HepG2 (cell line): Measurements from ENCODE around the gene JAZF1. TPM values are rescaled to one million over a fixed set of nuclear protein-coding genes. Genes with fewer than 3 reads are reported as not detected.

ENCODE experiments used
- ATAC-seq: fragments of 200-7000 bp; cut with Tn5 transposase; 3 replicates; pipeline ENCODE4 v1.9.1; 2020; ENCODE audit warnings: mild to moderate bottlenecking, moderate library complexity
- BruUV-seq: library from RNA; stranded (reverse); fragments of 400-500 nt; replicated peaks from 2 replicates; lab custom pipeline; 2021; lab: Mats Ljungman, UMichigan
- CTCF ChIA-PET: fragments of 300-600 bp; formaldehyde crosslinking; extraction: SDS; loops from one replicate; lab custom pipeline; 2021; ENCODE audit warnings: low total read pairs, inconsistent platforms, low intra/inter-chr PET ratio; lab: Yijun Ruan, JAX
- POLR2A ChIA-PET: fragments of 350-600 bp; sonication (Branson Sonifier 250); formaldehyde crosslinking; loops from one replicate; lab custom pipeline; 2020; ENCODE audit warnings: antibody characterized with exemption, inconsistent platforms; lab: Yijun Ruan, JAX
- DNase-seq: peaks from one replicate; pipeline ENCODE4 v3.0.0-alpha.2; 2015; ENCODE audit warnings: low spot score
- FAIRE-seq: peaks from 3 replicates; lab custom pipeline; 2011; peaks lifted over from hg19 to GRCh38; lab: Jason Lieb, UNC
- H2AFZ ChIP-seq: one replicate; pipeline ENCODE4 v1.6.1; 2011; ENCODE audit warnings: low read length, inconsistent platforms
- H3K27ac ChIP-seq: fragments of 300-600 bp; 3 replicates; pipeline ENCODE4 v1.8.0; 2011; ENCODE audit warnings: mixed run types, mild to moderate bottlenecking, mixed read lengths, low read length, inconsistent platforms; ENCODE audit not compliant: insufficient read depth; ENCODE audit errors: extremely low read length
- H3K27me3 ChIP-seq, 2 experiments: fragments of 200-600 bp in 1 of 2; 2 replicates in 1 of 2; 3 replicates in 1 of 2; pipeline versions ENCODE4 v1.6.0 to v1.8.0; 2011; ENCODE audit warnings: low read length in 2 of 2, mild to moderate bottlenecking in 2 of 2, moderate library complexity in 2 of 2, inconsistent platforms in 1 of 2; ENCODE audit not compliant: insufficient read depth in 2 of 2, control insufficient read depth in 1 of 2
- H3K36me3 ChIP-seq, 2 experiments: fragments of 200-600 bp in 1 of 2; replicated peaks in 1 of 2; 2 replicates in 1 of 2; 3 replicates in 1 of 2; pipeline versions ENCODE4 v1.5.1 to v1.8.0; 2011; ENCODE audit warnings: low read length in 2 of 2, inconsistent platforms in 1 of 2; ENCODE audit not compliant: insufficient read depth in 2 of 2, control insufficient read depth in 1 of 2
- H3K4me1 ChIP-seq: 2 replicates; pipeline ENCODE4 v1.5.1; 2012; ENCODE audit warnings: low read length, inconsistent platforms; ENCODE audit not compliant: insufficient read depth
- H3K4me2 ChIP-seq: 2 replicates; pipeline ENCODE4 v1.6.0; 2011; ENCODE audit warnings: low read depth, low read length, inconsistent platforms
- H3K4me3 ChIP-seq, 3 experiments: fragments of 200-600 bp in 1 of 3; sonication (generic), shearing (Covaris generic) in 1 of 3; replicated peaks in 1 of 3; 2 replicates each; pipeline ENCODE4 v1.5.1; 2011 to 2016; ENCODE audit warnings: low read length in 3 of 3, inconsistent platforms in 2 of 3, low read depth in 2 of 3, mild to moderate bottlenecking in 2 of 3, control low read depth in 1 of 3, mixed read lengths in 1 of 3; ENCODE audit not compliant: insufficient read depth in 1 of 3
- H3K79me2 ChIP-seq: one replicate; pipeline ENCODE4 v1.6.1; 2011; ENCODE audit warnings: low read length, inconsistent platforms; ENCODE audit not compliant: insufficient read depth
- H3K9ac ChIP-seq: 2 replicates; pipeline ENCODE4 v1.6.0; 2011; ENCODE audit warnings: mild to moderate bottlenecking, low read depth, low read length, inconsistent platforms; ENCODE audit not compliant: insufficient read depth
- H3K9me3 ChIP-seq: 2 replicates; pipeline ENCODE4 v1.5.1; 2012; ENCODE audit warnings: mild to moderate bottlenecking, low read length
- H4K20me1 ChIP-seq: 2 replicates; pipeline ENCODE4 v1.6.0; 2011; ENCODE audit warnings: inconsistent platforms, mild to moderate bottlenecking, low read length, moderate library complexity; ENCODE audit not compliant: insufficient read depth
- BATF2 ChIP-seq: sonication (generic); formaldehyde crosslinking; IDR thresholded peaks from 2 replicates; pipeline ENCODE4 v1.8.0; 2022; ENCODE audit warnings: mild to moderate bottlenecking, missing genetic modification reagents, moderate library complexity
- CAMTA2 ChIP-seq: sonication (generic); formaldehyde crosslinking; IDR thresholded peaks from 2 replicates; pipeline ENCODE4 v1.4.0; 2020; ENCODE audit warnings: mild to moderate bottlenecking, missing genetic modification reagents, borderline replicate concordance
- FOSL2 ChIP-seq: sonication (generic); formaldehyde crosslinking; IDR thresholded peaks from 2 replicates; pipeline ENCODE4 v1.4.0; 2020; ENCODE audit warnings: missing genetic modification reagents
- FOXP1 ChIP-seq, 2 experiments: fragments of 450-650 bp in 1 of 2; IDR thresholded peaks; 2 replicates each; pipeline ENCODE4 v1.6.1; 2017 to 2018; ENCODE audit warnings: antibody characterized with exemption in 1 of 2
- HDAC1 ChIP-seq: sonication (generic); formaldehyde crosslinking; IDR thresholded peaks from 2 replicates; pipeline ENCODE4 v1.5.1; 2020; ENCODE audit warnings: mild to moderate bottlenecking, missing genetic modification reagents
- IRF1 ChIP-seq: sonication (generic); formaldehyde crosslinking; IDR thresholded peaks from 2 replicates; pipeline ENCODE4 v1.4.0; 2020; ENCODE audit warnings: low read depth, mild to moderate bottlenecking, missing genetic modification reagents
- ISX ChIP-seq: sonication (generic); formaldehyde crosslinking; conservative IDR thresholded peaks from 2 replicates; pipeline ENCODE4 v1.5.0; 2020; ENCODE audit warnings: missing genetic modification reagents
- MTF1 ChIP-seq: sonication (generic); formaldehyde crosslinking; IDR thresholded peaks from 2 replicates; pipeline ENCODE4 v1.5.0; 2020; ENCODE audit warnings: missing genetic modification reagents
- NR0B2 ChIP-seq: sonication (generic); formaldehyde crosslinking; IDR thresholded peaks from 2 replicates; pipeline ENCODE4 v1.4.0; 2020; ENCODE audit warnings: mild to moderate bottlenecking, missing genetic modification reagents
- NR2F1 ChIP-seq, 2 experiments: fragments of 450-650 bp in 1 of 2; formaldehyde crosslinking in 1 of 2; IDR thresholded peaks; 2 replicates each; pipeline versions ENCODE4 v1.5.0 to v1.6.1; 2016 to 2020; ENCODE audit warnings: mild to moderate bottlenecking in 1 of 2, missing compliant biosample characterization in 1 of 2, missing genetic modification reagents in 1 of 2, moderate library complexity in 1 of 2
- SOX5 ChIP-seq: IDR thresholded peaks from 2 replicates; pipeline ENCODE4 v1.6.1; 2016; ENCODE audit warnings: borderline replicate concordance
- SRSF9 ChIP-seq: fragments of 200-400 bp; formaldehyde crosslinking; IDR thresholded peaks from 2 replicates; pipeline ENCODE4 v1.6.1; 2018; ENCODE audit warnings: borderline replicate concordance, mild to moderate bottlenecking, low read depth, low read length; ENCODE audit not compliant: insufficient read depth, poor library complexity, severe bottlenecking
- TFE3 ChIP-seq: IDR thresholded peaks from 2 replicates; pipeline ENCODE4 v1.6.1; 2016
- ZNF343 ChIP-seq: sonication (generic); formaldehyde crosslinking; IDR thresholded peaks from 2 replicates; pipeline ENCODE4 v1.4.0; 2020; ENCODE audit warnings: mild to moderate bottlenecking, missing genetic modification reagents
- ZNF75D ChIP-seq: sonication (generic); formaldehyde crosslinking; IDR thresholded peaks from 2 replicates; pipeline ENCODE4 v1.8.1; 2023; ENCODE audit warnings: missing genetic modification reagents, mild to moderate bottlenecking, borderline replicate concordance
- ZNF775 ChIP-seq: sonication (generic); formaldehyde crosslinking; IDR thresholded peaks from 2 replicates; pipeline ENCODE4 v1.4.0; 2020; ENCODE audit warnings: missing genetic modification reagents, mild to moderate bottlenecking, moderate library complexity, borderline replicate concordance
- WGBS: methylation state at CpG from one replicate; pipeline ENCODE4 v1.1.6; 2017; ENCODE audit warnings: low lambda C conversion rate; 5-methylcytosine and 5-hydroxymethylcytosine counted together
- in situ Hi-C: cut with HindIII; loops from 2 replicates; pipeline ENCODE4 v1.10.0; 2017; ENCODE audit warnings: low pct_unique_long_range_greater_than_20kb; ENCODE audit not compliant: extremely low pct_ligation_motif_present
- intact Hi-C: fragments of 100-400 bp; cut with micrococcal nuclease; formaldehyde crosslinking; loops from one replicate; pipeline ENCODE4 v1.10.0; 2022; ENCODE audit not compliant: unreplicated experiment
- polyA plus RNA-seq, 8 experiments: library from polyadenylated mRNA; depleted of rRNA in 3 of 8; stranded (reverse) in 7 of 8; unstranded in 1 of 8; fragments of >200 nt; fragmentation: Illumina TruSeq in 4 of 8; extraction: Trizol in 4 of 8; gene quantifications; 2 replicates each; pipeline versions ENCODE4 v1.2.1 to v1.2.3, GENCODE V29; 2011 to 2016; ENCODE audit warnings: low read depth in 4 of 8, missing spikeins in 1 of 8, mixed read lengths in 1 of 8; ENCODE audit not compliant: insufficient read depth in 1 of 8
- total RNA-seq, 5 experiments: library from RNA; depleted of rRNA; stranded (reverse); fragments of >200 nt; fragmentation: Illumina TruSeq; extraction: Trizol; gene quantifications; 2 replicates each; pipeline ENCODE4 v1.2.3, GENCODE V29; 2016; ENCODE audit warnings: low read depth in 1 of 5

Gene JAZF1
- total and polyA plus RNA-seq, 2 of the 13 experiments (the other 11 are each of a cell fraction or from before 2014, with no cell fraction given), result not detected

GRCh38 chr7:27916372-27916771, 264.2 kb downstream of the JAZF1 start:
- H3K4me2 ChIP-seq, result no peak overlapping the region
- no peak for DNase-seq
- TF ChIP-seq FOSL2 (CRISPR knock-in tag), result peak; percentile 55
- no peak for TF ChIP-seq ZNF343 (CRISPR knock-in tag)
- TF ChIP-seq FOXP1 (IDR thresholded peaks at IDR 0.05), result no peak
- 0 out of 2 replicates have a peak, but pooled peaks have one; percentile 30 for TF ChIP-seq FOXP1 (CRISPR knock-in tag; IDR thresholded peaks at IDR 0.05)
- TF ChIP-seq, all 625 proteins: peak for 2
- Histone ChIP-seq H3K27ac (no peak overlapping the region), H2AFZ (no peak overlapping the region), H3K9ac (no peak overlapping the region), H3K79me2 (no peaks in the 10 kb centered on the region), H3K27me3 (peaks cover 0 to 9% of the 10 kb centered on the region in 2 experiments; a peak in 1 of 5 replicates), H3K4me3 (no peak overlapping the region), H4K20me1 (no peaks in the 10 kb centered on the region), H3K36me3 (no peaks in the 10 kb centered on the region), H3K4me1 (no peaks in the 10 kb centered on the region), H3K9me3 (no peaks in the 10 kb centered on the region)
- POLR2A ChIA-PET, result no interaction called here
- ATAC-seq, result no peak
- 50% methylated on average over 1 of the region's 1 CpG for WGBS
- CTCF ChIA-PET, result no interaction called here
- no TSS peak for BruUV-seq
- FAIRE-seq, result no peak
- intact Hi-C loops (no loop called here), in situ Hi-C loops (no loop called here)

GRCh38 chr7:27914409-27914808, 266.2 kb downstream of the JAZF1 start:
- Histone ChIP-seq H3K36me3 (no peaks in the 10 kb centered on the region), H3K4me2 (no peak overlapping the region), H3K27me3 (peaks cover 0 to 9% of the 10 kb centered on the region in 2 experiments; a peak in 1 of 5 replicates), H3K4me3 (no peak overlapping the region), H4K20me1 (no peaks in the 10 kb centered on the region), H3K9me3 (no peaks in the 10 kb centered on the region), H3K27ac (no peak overlapping the region), H3K79me2 (no peaks in the 10 kb centered on the region), H3K4me1 (no peaks in the 10 kb centered on the region), H2AFZ (no peak overlapping the region), H3K9ac (no peak overlapping the region)
- CTCF ChIA-PET, result no interaction called here
- intact Hi-C loops (no loop called here), in situ Hi-C loops (no loop called here)
- no peak for DNase-seq
- BruUV-seq, result no TSS peak
- no peak for ATAC-seq
- POLR2A ChIA-PET, result no interaction called here
- WGBS, result 0% methylated on average over 2 of the region's 3 CpGs
- no peak for FAIRE-seq
- TF ChIP-seq SOX5 (no peak), CAMTA2 (CRISPR knock-in tag) (no peak), ZNF775 (no peak), ISX (CRISPR knock-in tag) (no peak), HDAC1 (CRISPR knock-in tag) (no peak), NR0B2 (CRISPR knock-in tag) (no peak), NR2F1 (CRISPR knock-in tag; IDR thresholded peaks at IDR 0.05) (no peak), BATF2 (CRISPR knock-in tag) (no peak), ZNF75D (CRISPR knock-in tag) (no peak), IRF1 (CRISPR knock-in tag) (no peak), SRSF9 (no peak), MTF1 (CRISPR knock-in tag) (no peak), TFE3 (CRISPR knock-in tag) (no peak)
